HEK293 (cell line): ENCODE results near the gene ISY1.

Experiments used
- CTCF ChIA-PET: fragments of 350-600 bp; formaldehyde crosslinking; extraction: SDS; loops from one replicate; lab custom pipeline; 2021; ENCODE audit warnings: antibody characterized with exemption; lab: Yijun Ruan, JAX
- POLR2A ChIA-PET: fragments of 300-600 bp; formaldehyde crosslinking; extraction: SDS; loops from one replicate; lab custom pipeline; 2020; ENCODE audit warnings: antibody characterized with exemption, inconsistent platforms; lab: Yijun Ruan, JAX
- H3K27ac ChIP-seq: fragments of 200-500 bp; sonication (Bioruptor generic); 2 replicates; pipeline ENCODE4 v1.5.1; 2014; ENCODE audit warnings: low read depth, low read length, control low read depth, inconsistent platforms; ENCODE audit errors: extremely low read depth
- H3K36me3 ChIP-seq, 2 experiments: fragments of 200-500 bp in 1 of 2; sonication (Bioruptor generic) in 1 of 2; 1 replicate in 1 of 2; 2 replicates in 1 of 2; pipeline ENCODE4 v1.5.1; 2014 to 2017; ENCODE audit warnings: inconsistent platforms in 2 of 2, low read length in 2 of 2; ENCODE audit not compliant: control insufficient read depth in 2 of 2, insufficient read depth in 1 of 2
- H3K4me1 ChIP-seq: fragments of 200-500 bp; sonication (Bioruptor generic); 2 replicates; pipeline ENCODE4 v1.5.1; 2014; ENCODE audit warnings: mild to moderate bottlenecking, low read length, inconsistent platforms; ENCODE audit not compliant: control insufficient read depth, insufficient read depth
- H3K4me3 ChIP-seq: 2 replicates; pipeline ENCODE4 v1.5.1; 2011; ENCODE audit warnings: low read depth, mild to moderate bottlenecking, control low read depth, low read length, moderate library complexity
- H3K9me3 ChIP-seq: fragments of 200-500 bp; sonication (Bioruptor generic); 2 replicates; pipeline ENCODE4 v1.5.1; 2014; ENCODE audit warnings: low read depth, low read length, inconsistent platforms; ENCODE audit not compliant: control insufficient read depth, insufficient read depth
- GLIS1 ChIP-seq: fragments of 450-650 bp; formaldehyde crosslinking; IDR thresholded peaks from 2 replicates; pipeline ENCODE4 v1.5.1; 2016; ENCODE audit warnings: missing biosample characterization, missing genetic modification characterization
- KLF9 ChIP-seq: fragments of 450-650 bp; formaldehyde crosslinking; IDR thresholded peaks from 2 replicates; pipeline ENCODE4 v1.5.1; 2016; ENCODE audit warnings: missing biosample characterization, missing genetic modification characterization, low read depth
- PRDM2 ChIP-seq: fragments of 450-650 bp; formaldehyde crosslinking; IDR thresholded peaks from 2 replicates; pipeline ENCODE4 v1.5.1; 2016; ENCODE audit warnings: missing biosample characterization, missing genetic modification characterization, borderline replicate concordance
- PRDM4 ChIP-seq: fragments of 450-650 bp; formaldehyde crosslinking; IDR thresholded peaks from 2 replicates; pipeline ENCODE4 v1.5.1; 2017; ENCODE audit warnings: missing biosample characterization, missing genetic modification characterization
- ZBTB11 ChIP-seq: fragments of 450-650 bp; formaldehyde crosslinking; conservative IDR thresholded peaks from 2 replicates; pipeline ENCODE4 v1.5.1; 2016; ENCODE audit warnings: low read depth, missing biosample characterization, missing genetic modification characterization
- ZFP3 ChIP-seq: fragments of 450-650 bp; formaldehyde crosslinking; IDR thresholded peaks from 2 replicates; pipeline ENCODE4 v1.5.1; 2016; ENCODE audit warnings: low read depth, missing biosample characterization, missing genetic modification characterization
- ZNF112 ChIP-seq: fragments of 450-650 bp; formaldehyde crosslinking; IDR thresholded peaks from 2 replicates; pipeline ENCODE4 v1.5.0; 2017; ENCODE audit warnings: missing biosample characterization, missing genetic modification characterization
- ZNF169 ChIP-seq: fragments of 450-650 bp; formaldehyde crosslinking; IDR thresholded peaks from 2 replicates; pipeline ENCODE4 v1.5.1; 2016; ENCODE audit warnings: missing biosample characterization, missing genetic modification characterization
- ZNF302 ChIP-seq: fragments of 450-650 bp; formaldehyde crosslinking; IDR thresholded peaks from 2 replicates; pipeline ENCODE4 v1.5.1; 2016; ENCODE audit warnings: missing biosample characterization, missing genetic modification characterization, low read depth
- ZNF366 ChIP-seq: fragments of 450-650 bp; formaldehyde crosslinking; conservative IDR thresholded peaks from 2 replicates; pipeline ENCODE4 v1.5.1; 2016; ENCODE audit warnings: missing biosample characterization, missing genetic modification characterization
- ZNF658 ChIP-seq: fragments of 450-650 bp; formaldehyde crosslinking; IDR thresholded peaks from 2 replicates; pipeline ENCODE4; 2016; ENCODE audit warnings: missing biosample characterization, missing genetic modification characterization
- ZNF843 ChIP-seq: fragments of 450-650 bp; formaldehyde crosslinking; IDR thresholded peaks from 2 replicates; pipeline ENCODE4 v1.5.1; 2016; ENCODE audit warnings: missing biosample characterization, missing genetic modification characterization

ISY1 gene

DNA sequence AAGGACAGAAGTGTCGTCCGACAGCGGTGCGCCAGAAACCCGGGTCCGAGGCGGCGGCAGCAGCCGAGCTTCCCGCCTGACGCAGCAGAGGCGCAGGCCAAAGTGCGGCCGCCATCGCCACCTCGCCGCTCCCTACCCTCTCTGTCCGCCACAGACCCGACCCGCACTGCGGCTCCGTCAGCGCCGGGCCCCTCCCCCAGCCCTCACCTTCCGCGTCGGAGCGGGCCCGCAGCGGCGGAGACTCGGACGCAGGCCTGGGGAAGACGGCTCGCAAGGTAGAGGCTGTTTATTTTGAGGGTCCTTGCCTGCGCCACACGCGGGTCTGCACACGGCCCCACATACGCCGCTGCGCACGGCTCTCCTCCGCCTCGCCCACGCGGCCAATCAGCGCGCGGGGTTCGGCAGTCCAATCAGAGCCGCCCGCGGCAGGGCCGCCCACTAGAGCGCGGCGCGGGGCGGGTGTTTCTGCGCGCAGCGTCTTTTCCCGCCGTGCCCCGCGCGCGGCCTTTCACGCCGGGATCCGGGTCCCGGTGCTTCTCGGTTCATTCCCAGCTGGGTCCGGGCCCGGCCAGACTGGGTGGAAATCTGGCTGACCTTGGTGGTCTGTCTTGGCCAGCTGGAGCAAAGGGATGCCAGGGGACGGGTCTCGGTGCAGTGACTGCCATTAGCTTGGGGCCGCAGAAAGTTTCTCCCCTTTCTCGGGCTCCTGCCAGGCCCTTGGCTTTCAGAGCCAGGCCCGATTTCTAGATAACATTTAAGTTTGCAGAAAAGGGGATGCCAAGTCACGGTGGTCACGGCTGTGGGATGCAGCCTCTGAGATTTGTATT lies 22.9 kb upstream of the ISY1 start, which contains the start of gene CNBP (continued):
- TF ChIP-seq PRDM2 (tag by site-specific recombination) (0 out of 2 replicates have a peak, but pooled peaks have one; percentile 38), ZNF366 (tag by site-specific recombination) (no peak), ZFP3 (no peak), ZNF658 (no peak), ZNF112 (no peak), KLF9 (no peak), ZNF302 (no peak), ZNF169 (tag by site-specific recombination) (no peak)

GRCh38 chr3:129182390-129183185 lies 21.7 kb upstream of the ISY1 start:
- H3K27ac ChIP-seq, result peak overlapping the region; percentile 90
- H3K36me3 ChIP-seq, result peaks cover 18 to 27% of the 10 kb centered on the region in 2 experiments; a peak in 2 of 3 replicates
- CTCF ChIA-PET, result interaction anchor here (1.0 to 3.1 kb wide), 4 partner anchors 14 to 129 kb away, joined by 3 to 18 read pairs (median 4); no protein-coding TSS in a partner anchor
- H3K9me3 ChIP-seq, result no peaks in the 10 kb centered on the region
- H3K4me1 ChIP-seq, result peaks cover 7% of the 10 kb centered on the region
- H3K4me3 ChIP-seq, result peak overlapping the region; percentile 99
- TF ChIP-seq ZBTB11 (tag by site-specific recombination), result no peak
- TF ChIP-seq PRDM4 (tag by site-specific recombination), result 0 out of 2 replicates have a peak, but pooled peaks have one; percentile 40
- 0 out of 2 replicates have a peak, but pooled peaks have one; percentile 5 for TF ChIP-seq ZNF843 (tag by site-specific recombination)
- TF ChIP-seq GLIS1 (tag by site-specific recombination), result no peak
- POLR2A ChIA-PET, result interaction anchor here (1.1 kb wide), 1 partner anchor 21 kb away, joined by 4 read pairs; no protein-coding TSS in a partner anchor
